GM12875 (cell line): ENCODE results near the gene GZMA.

ENCODE experiments used
- H3K4me3 ChIP-seq: one replicate; pipeline ENCODE4 v1.5.1; 2011; ENCODE audit warnings: low read depth, low read length, control low read depth
- CTCF ChIP-seq: IDR thresholded peaks from 2 replicates; pipeline ENCODE4 v1.5.1; 2011; ENCODE audit warnings: low read depth, mild to moderate bottlenecking, control low read depth, inconsistent platforms, low read length, moderate library complexity, borderline replicate concordance; ENCODE audit not compliant: insufficient read depth

GZMA gene

GRCh38 chr5:55141945-55142690, 39.7 kb downstream of the GZMA start:
- no peak for TF ChIP-seq CTCF
- H3K4me3 ChIP-seq, result no peak overlapping the region

- TF ChIP-seq CTCF, result no peak
- H3K4me3 ChIP-seq, result no peak overlapping the region
These were observed 41.2 kb downstream of the GZMA start for GRCh38 chr5:55143624-55144023.

GRCh38 chr5:55146080-55146479, 43.6 kb downstream of the GZMA start:
- no peak overlapping the region for H3K4me3 ChIP-seq
- no peak for TF ChIP-seq CTCF

GRCh38 chr5:55146543-55147151, 44.2 kb downstream of the GZMA start:
- peak; percentile 82 for TF ChIP-seq CTCF
- H3K4me3 ChIP-seq, result no peak overlapping the region

- H3K4me3 ChIP-seq, result no peak overlapping the region
- TF ChIP-seq CTCF, result no peak
These were observed 46.9 kb downstream of the GZMA start for GRCh38 chr5:55149308-55149795.

GRCh38 chr5:55151923-55152842, 49.7 kb downstream of the GZMA start:
- TF ChIP-seq CTCF, result no peak
- no peak overlapping the region for H3K4me3 ChIP-seq

- TF ChIP-seq CTCF, result no peak
- H3K4me3 ChIP-seq, result no peak overlapping the region
These were observed 52.4 kb downstream of the GZMA start for GRCh38 chr5:55154873-55155272.
